CD4-positive, alpha-beta T cell treated with Interferon alpha-2 for 1 hour (primary cell): ENCODE results near the gene GALNT9.
A peak's percentile ranks its signal among the peaks of the same experiment; 100 is the strongest.

Source experiments
- DNase-seq, 2 donors: peaks; one replicate each; pipeline ENCODE4 v3.0.0-alpha.2; 2020 to 2022

GALNT9 gene

GRCh38 chr12:132178801-132179401, 150.5 kb downstream of the GALNT9 start:
- peak in 1 of 2 donors; percentile 47 for DNase-seq

GRCh38 chr12:132178316-132178715, 151.1 kb downstream of the GALNT9 start:
- no peak for DNase-seq

GRCh38 chr12:132176920-132177551, 152.4 kb downstream of the GALNT9 start:
- no peak for DNase-seq

GRCh38 chr12:132176385-132176919, 152.9 kb downstream of the GALNT9 start:
- no peak for DNase-seq

DNA sequence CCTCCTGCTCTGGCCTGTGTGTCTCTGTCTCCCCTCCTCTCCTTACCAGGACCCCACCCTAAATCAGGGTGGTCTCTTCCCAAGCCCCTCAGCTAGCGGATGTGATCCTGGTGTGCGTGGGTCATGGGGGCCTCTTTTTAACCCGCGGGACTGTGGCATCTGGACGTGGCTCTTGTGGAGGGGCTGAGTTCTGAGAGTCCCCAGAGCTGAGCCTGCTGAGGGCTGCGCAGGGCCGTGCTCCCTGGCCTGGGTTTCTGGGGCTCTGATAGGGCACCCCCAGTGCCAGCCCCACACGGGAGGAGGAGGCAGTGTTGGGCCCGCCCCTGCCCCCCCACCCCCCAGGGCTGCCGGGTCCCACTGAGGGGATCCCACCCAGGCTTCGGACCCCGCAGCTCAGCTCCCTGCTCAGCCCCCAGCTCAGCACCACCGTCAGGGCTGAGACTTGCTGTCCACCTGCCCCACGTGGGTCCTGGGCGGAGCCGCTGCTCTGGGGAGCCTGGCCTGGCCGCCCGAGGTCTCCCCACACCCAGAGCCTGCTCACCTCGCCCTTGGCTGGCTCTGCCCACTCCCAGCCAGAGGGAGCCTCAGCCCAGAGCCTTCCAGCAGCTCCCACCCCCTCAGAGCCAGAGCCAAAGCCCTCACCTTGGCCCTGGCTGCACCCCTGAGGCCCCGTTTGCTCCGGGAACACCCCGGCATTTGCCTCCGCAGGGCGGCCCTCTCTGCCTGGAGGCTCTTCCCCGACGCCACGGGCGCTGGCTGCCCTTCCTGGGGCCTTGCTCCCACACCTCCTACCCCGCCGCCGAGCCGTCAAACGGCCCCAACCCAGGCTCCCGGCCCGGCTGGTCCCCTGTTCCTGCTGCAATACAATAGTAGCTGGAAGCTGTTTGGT, 153.6 kb downstream of the GALNT9 start:
- DNase-seq = no peak

DNA sequence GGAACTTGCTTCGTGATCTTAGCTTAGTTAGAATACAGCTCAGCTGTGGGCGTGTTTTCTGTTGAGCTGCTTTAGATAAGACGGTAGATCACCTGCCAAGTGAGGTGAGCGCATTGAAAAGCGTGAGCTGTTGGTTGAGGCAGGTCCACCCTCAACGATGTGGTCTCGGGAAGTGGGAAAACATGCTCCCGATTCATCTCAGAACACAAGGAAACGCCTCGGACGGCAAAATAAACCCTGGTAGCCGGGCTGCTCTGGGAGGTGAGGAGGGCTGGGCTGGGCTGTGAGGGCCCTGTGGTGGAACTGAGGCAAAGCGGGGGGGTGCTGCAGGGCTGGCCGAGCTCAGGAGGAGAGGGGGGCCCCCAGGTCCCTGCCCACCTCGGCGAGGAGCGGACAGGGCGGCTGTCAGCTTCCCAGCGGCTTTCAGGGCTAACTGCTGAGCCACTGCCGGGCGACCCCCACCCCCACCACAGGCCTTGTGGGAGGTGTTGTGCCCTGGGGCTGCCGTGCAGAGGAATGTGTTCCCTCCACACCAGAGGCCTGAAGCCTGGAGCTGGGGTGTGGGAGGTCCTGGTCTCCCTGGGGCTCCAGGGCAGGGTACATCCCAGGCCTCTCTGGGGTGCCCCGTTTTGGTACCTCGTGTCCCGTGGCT, 154.4 kb downstream of the GALNT9 start:
- DNase-seq = no peak

GRCh38 chr12:132174015-132174838, 155.2 kb downstream of the GALNT9 start:
- DNase-seq = no peak

- DNase-seq = no peak
Measured at GRCh38 chr12:132173135-132174014, 156.0 kb downstream of the GALNT9 start.

GRCh38 chr12:132172619-132173018, 156.8 kb downstream of the GALNT9 start:
- DNase-seq = no peak

DNA sequence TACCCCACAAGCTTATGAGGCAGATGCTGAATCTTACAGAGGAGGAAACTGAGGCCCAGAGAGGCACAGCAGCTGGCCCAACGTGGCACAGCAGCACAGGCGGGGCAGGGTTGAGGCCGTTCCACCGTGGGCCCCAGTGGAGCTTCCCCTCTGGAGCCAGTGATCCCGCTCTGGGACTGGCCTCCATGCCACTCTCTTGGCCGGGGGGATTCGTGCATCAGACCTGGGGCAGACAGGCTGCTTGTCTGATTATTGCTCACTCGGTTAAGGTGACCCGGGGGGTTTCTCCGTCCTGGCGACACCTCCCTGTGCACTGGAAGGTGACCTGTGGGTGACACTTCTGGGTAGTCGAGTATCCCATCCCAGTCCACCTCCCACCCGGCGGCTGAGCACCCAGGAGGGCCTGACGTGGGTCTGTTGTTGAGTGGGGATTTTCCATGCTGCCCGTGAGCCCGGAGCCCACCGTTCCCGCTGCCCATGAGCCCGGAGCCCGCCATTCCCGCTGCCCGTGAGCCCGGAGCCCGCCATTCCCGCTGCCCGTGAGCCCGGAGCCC, 157.3 kb downstream of the GALNT9 start:
- no peak for DNase-seq

- DNase-seq = no peak
Measured at GRCh38 chr12:132171293-132171967, 158.0 kb downstream of the GALNT9 start.

- DNase-seq = no peak
Measured at GRCh38 chr12:132170637-132171292, 158.6 kb downstream of the GALNT9 start.

DNA sequence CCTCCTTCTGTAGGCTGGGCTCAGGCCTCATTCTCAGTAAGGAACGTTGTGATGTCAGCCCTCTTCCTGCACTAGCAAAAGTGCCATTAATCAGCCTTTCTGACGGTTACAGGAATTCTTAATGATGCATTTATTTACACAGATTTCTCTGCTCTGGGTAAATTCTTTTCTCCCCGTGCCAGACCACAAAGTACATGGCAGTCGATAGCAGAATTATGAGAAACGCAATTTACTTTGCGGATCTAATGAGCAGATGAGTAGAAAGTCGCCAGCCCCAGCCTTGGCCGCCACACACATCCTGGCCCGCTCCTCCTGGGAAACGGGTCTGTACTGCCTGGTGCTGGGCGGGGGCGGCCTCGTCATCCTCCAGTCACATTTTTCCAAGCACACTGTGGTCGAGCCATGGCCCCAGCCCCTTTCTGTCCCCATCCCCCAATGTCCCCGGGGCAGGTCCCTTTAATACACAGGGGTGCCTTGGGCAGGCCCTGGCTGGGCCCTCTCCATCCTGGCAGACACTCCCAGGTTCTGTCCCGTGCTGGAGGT, 159.2 kb downstream of the GALNT9 start:
- no peak for DNase-seq

DNA sequence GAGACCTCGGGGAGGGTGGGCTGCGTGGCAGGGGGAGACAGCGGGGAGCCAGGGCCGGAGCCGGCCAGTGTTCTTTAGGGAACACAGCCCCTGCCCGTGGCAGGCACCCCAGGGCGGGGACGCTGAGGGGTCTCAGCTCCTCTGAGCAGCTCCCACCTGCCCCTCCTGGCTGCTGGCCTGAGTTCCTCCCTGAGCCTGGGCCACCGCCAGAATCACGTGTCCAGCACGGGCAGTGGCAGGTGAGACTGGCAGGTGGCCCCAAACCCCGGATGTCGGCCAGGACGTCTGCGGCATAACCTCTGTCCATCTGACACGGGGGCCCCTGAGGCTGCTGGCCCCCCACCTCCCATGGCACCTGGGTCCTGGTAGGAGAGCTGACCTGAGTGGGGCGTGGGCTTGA, 160.0 kb downstream of the GALNT9 start:
- no peak for DNase-seq

GRCh38 chr12:132168311-132169031, 160.9 kb downstream of the GALNT9 start:
- no peak for DNase-seq

DNA sequence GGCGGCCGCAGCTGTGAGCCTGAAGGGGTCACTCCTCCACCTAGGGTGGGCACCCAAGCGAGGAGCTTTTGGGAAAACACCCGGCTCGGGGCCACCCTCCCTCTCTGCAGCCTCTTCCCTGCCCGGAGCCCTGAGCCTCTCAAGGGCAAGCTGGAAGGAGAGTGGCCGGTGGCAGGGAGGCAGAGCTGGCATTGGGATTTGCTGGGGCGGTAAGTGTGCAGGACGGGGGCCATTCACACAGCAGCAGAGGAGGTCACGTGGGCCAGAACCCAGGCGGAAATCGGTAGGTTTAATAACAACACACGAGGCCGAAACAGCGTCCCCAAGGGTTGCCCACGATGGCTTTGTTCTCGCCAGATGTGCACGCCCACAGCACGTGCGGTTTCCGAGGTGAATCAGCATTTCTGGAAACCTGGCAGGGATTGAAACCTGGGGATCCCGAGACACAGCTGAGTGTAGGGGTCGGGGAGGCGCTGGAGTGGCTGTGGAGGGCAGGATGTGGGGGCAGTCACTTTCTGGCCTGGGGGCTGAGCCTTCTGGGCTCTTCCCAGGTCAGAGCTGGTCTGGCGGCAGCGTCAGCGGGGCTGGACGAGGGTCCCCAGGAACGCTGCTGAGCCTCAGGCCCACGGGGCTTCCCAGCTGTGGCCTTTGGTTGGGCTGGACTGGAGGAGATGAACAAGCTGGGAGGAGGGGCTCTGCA, 161.6 kb downstream of the GALNT9 start:
- DNase-seq = no peak

GRCh38 chr12:132166801-132167591, 162.4 kb downstream of the GALNT9 start:
- no peak for DNase-seq
